ENCODE results near the gene STK4. TPM values are rescaled to one million over a fixed set of nuclear protein-coding genes. Genes with fewer than 3 reads are reported as not detected.

STK4 gene
- total and polyA plus RNA-seq, 2 of the 8 experiments (the other 6 are each of a cell fraction or from before 2014, with no cell fraction given): 12.0 to 34.3 TPM

GRCh38 chr20:45037635-45038034, 71.3 kb downstream of the STK4 start (continued):
- TF ChIP-seq CHD7 (IDR thresholded peaks at IDR 0.05; ENCODE audit: insufficient replicate concordance, low read length): no peak
- no peak for TF ChIP-seq RNF2 (IDR thresholded peaks at IDR 0.05; ENCODE audit: borderline replicate concordance, low read depth, low read length, missing control alignments, poor library complexity, severe bottlenecking)
- TF ChIP-seq CREB1 (IDR thresholded peaks at IDR 0.05): no peak
- TF ChIP-seq MAFK (IDR thresholded peaks at IDR 0.05; ENCODE audit: low read depth, low read length): no peak
- TF ChIP-seq SP1 (IDR thresholded peaks at IDR 0.05; ENCODE audit: low read depth, low read length): no peak
- TF ChIP-seq KDM1A (IDR thresholded peaks at IDR 0.05; ENCODE audit: borderline replicate concordance, low read length): no peak
- TF ChIP-seq SIRT6 (IDR thresholded peaks at IDR 0.05; ENCODE audit: low read length): no peak
- no peak for TF ChIP-seq HDAC6 (IDR thresholded peaks at IDR 0.05; ENCODE audit: low read depth, low read length)
- no peak for TF ChIP-seq SAP30 (IDR thresholded peaks at IDR 0.05; ENCODE audit: insufficient read depth, insufficient replicate concordance, low read length)
- no peak for TF ChIP-seq EZH2 (IDR thresholded peaks at IDR 0.05; ENCODE audit: low read depth, low read length, severe bottlenecking)
- no peak for TF ChIP-seq ZNF274 (IDR thresholded peaks at IDR 0.05; ENCODE audit: borderline replicate concordance, extremely low read depth, low read length)
- no peak for TF ChIP-seq POU5F1 (IDR thresholded peaks at IDR 0.05; ENCODE audit: low read depth, low read length)

Measured in H1 (cell line).